ENCODE results near the gene PARP15.
A peak's percentile ranks its signal among the peaks of the same experiment; 100 is the strongest.

PARP15 gene

GRCh38 chr3:122660297-122660974 lies 83.0 kb downstream of the PARP15 start:
- DNase-seq (ENCODE audit: insufficient read length, low spot score), result no peak
- TF ChIP-seq CTCF (IDR thresholded peaks at IDR 0.05; ENCODE audit: insufficient read depth, missing control alignments), result peak; percentile 1
- FAIRE-seq, result no peak

- no peak for TF ChIP-seq CTCF (IDR thresholded peaks at IDR 0.05; ENCODE audit: insufficient read depth, missing control alignments)
- FAIRE-seq, result no peak
- DNase-seq (ENCODE audit: insufficient read length, low spot score), result no peak
Measured at GRCh38 chr3:122661633-122662032, 84.2 kb downstream of the PARP15 start.

- no peak for TF ChIP-seq CTCF (IDR thresholded peaks at IDR 0.05; ENCODE audit: insufficient read depth, missing control alignments)
- FAIRE-seq (no peak), DNase-seq (ENCODE audit: insufficient read length, low spot score) (no peak)
Measured at GRCh38 chr3:122662505-122662904, 85.1 kb downstream of the PARP15 start.

- DNase-seq (ENCODE audit: insufficient read length, low spot score), result no peak
- FAIRE-seq, result no peak
- TF ChIP-seq CTCF (IDR thresholded peaks at IDR 0.05; ENCODE audit: insufficient read depth, missing control alignments), result no peak
Measured at GRCh38 chr3:122665226-122665786, 87.9 kb downstream of the PARP15 start.

GRCh38 chr3:122665881-122666280 lies 88.4 kb downstream of the PARP15 start:
- DNase-seq (ENCODE audit: insufficient read length, low spot score), result no peak
- FAIRE-seq, result no peak
- no peak for TF ChIP-seq CTCF (IDR thresholded peaks at IDR 0.05; ENCODE audit: insufficient read depth, missing control alignments)

- no peak for DNase-seq (ENCODE audit: insufficient read length, low spot score)
- FAIRE-seq, result no peak
- TF ChIP-seq CTCF (IDR thresholded peaks at IDR 0.05; ENCODE audit: insufficient read depth, missing control alignments), result no peak
Measured at GRCh38 chr3:122668930-122669730, 91.7 kb downstream of the PARP15 start.
